GM12878 (cell line): ENCODE measurements around the gene DDRGK1. TPM values are rescaled to one million over a fixed set of nuclear protein-coding genes. Genes with fewer than 3 reads are reported as not detected.

Experiments
- CHD1 ChIP-seq: IDR thresholded peaks from 2 replicates; pipeline ENCODE4 v1.6.1; 2012; ENCODE audit warnings: low read depth, low read length, improper control_type of control experiment
- CREM ChIP-seq: IDR thresholded peaks from 2 replicates; pipeline ENCODE4 v1.6.1; 2014; ENCODE audit warnings: antibody characterized with exemption, low read depth
- E2F4 ChIP-seq: IDR thresholded peaks from 2 replicates; pipeline ENCODE4 v1.6.1; 2012; ENCODE audit warnings: low read depth, low read length, improper control_type of control experiment
- E2F8 ChIP-seq: fragments of 450-650 bp; IDR thresholded peaks from 2 replicates; pipeline ENCODE4 v1.6.1; 2018; ENCODE audit warnings: mild to moderate bottlenecking, low read depth, moderate library complexity; ENCODE audit not compliant: partially characterized antibody
- IRF5 ChIP-seq: fragments of 450-650 bp; IDR thresholded peaks from 2 replicates; pipeline ENCODE4 v1.6.1; 2017; ENCODE audit warnings: borderline replicate concordance
- MTA2 ChIP-seq: fragments of 450-650 bp; IDR thresholded peaks from 2 replicates; pipeline ENCODE4 v1.6.1; 2016; ENCODE audit warnings: low read depth, mild to moderate bottlenecking, moderate library complexity
- SKIL ChIP-seq: fragments of 450-650 bp; IDR thresholded peaks from 2 replicates; pipeline ENCODE4 v1.6.1; 2017; ENCODE audit warnings: mild to moderate bottlenecking, low read depth, inconsistent platforms; ENCODE audit not compliant: poor library complexity, severe bottlenecking
- SUPT20H ChIP-seq: IDR thresholded peaks from 2 replicates; pipeline ENCODE4 v1.6.1; 2011; ENCODE audit warnings: low read depth, mild to moderate bottlenecking, low read length, moderate library complexity, borderline replicate concordance; ENCODE audit not compliant: control insufficient read depth
- TAF1 ChIP-seq: IDR thresholded peaks from 2 replicates; pipeline ENCODE4 v1.6.1; 2011; ENCODE audit warnings: mild to moderate bottlenecking, low read depth, low read length, borderline replicate concordance
- TBL1XR1 ChIP-seq: IDR thresholded peaks from 2 replicates; pipeline ENCODE4 v1.6.1; 2012; ENCODE audit warnings: low read depth, low read length, improper control_type of control experiment
- polyA plus RNA-seq, 11 experiments: library from polyadenylated mRNA; depleted of rRNA in 4 of 11; unstranded in 6 of 11; stranded (reverse) in 5 of 11; fragments of >200 nt; fragmentation: Nextera tagmentation in 4 of 11; fragmentation: Illumina TruSeq in 1 of 11; extraction: Ambion mirVana in 4 of 11; extraction: Trizol in 1 of 11; gene quantifications; 1 replicate in 1 of 11; 2 replicates in 10 of 11; pipeline versions ENCODE4 v1.2.1 to v1.2.3, GENCODE V29; 2011 to 2016; ENCODE audit warnings: inconsistent platforms in 2 of 11, missing spikeins in 2 of 11, low read depth in 1 of 11
- total RNA-seq, 4 experiments: library from RNA; depleted of rRNA in 3 of 4; stranded (reverse); fragments of >200 nt in 3 of 4; fragmentation: Illumina TruSeq in 1 of 4; extraction: Trizol in 1 of 4; gene quantifications; 2 replicates each; pipeline versions ENCODE4 v1.2.1 to v1.2.3, GENCODE V29; 2013 to 2021

DDRGK1 gene
- total and polyA plus RNA-seq, 10 of the 15 experiments (the other 5 are each of a cell fraction or from before 2014, with no cell fraction given), result 4.0 to 55.2 (median 39.7) TPM

- TF ChIP-seq SUPT20H, result no peak
- TF ChIP-seq TAF1, result no peak
- TF ChIP-seq E2F8, result no peak
- no peak for TF ChIP-seq IRF5
- no peak for TF ChIP-seq TBL1XR1
- TF ChIP-seq MTA2, result no peak
- no peak for TF ChIP-seq CREM
- TF ChIP-seq E2F4, result no peak
- no peak for TF ChIP-seq SKIL
- no peak for TF ChIP-seq CHD1
- TF ChIP-seq, all 136 proteins: peak for 0
These were observed 62.7 kb downstream of the DDRGK1 start (continued) for GRCh38 chr20:3141757-3142156.

Other genes with a start within 250 kb of the DDRGK1 start
Only the 7 nearest of the 10 such genes appear.
- not detected in 2 replicates for gene OXT, start 133.1 kb downstream of the DDRGK1 start, total RNA-seq (2014; rRNA removed)
- not detected in 2 replicates for gene OXT, start 133.1 kb downstream of the DDRGK1 start, total RNA-seq (2014; rRNA removed; fragmentation: Illumina TruSeq; extraction: Trizol)
- gene OXT, start 133.1 kb downstream of the DDRGK1 start, total RNA-seq (2021), result not detected in 2 replicates
- gene OXT, start 133.1 kb downstream of the DDRGK1 start, polyA plus RNA-seq (2011; rRNA removed), result not detected in 2 replicates
- not detected in 2 replicates for gene OXT, start 133.1 kb downstream of the DDRGK1 start, polyA plus RNA-seq (2014; fragmentation: Illumina TruSeq; extraction: Trizol)
- not detected for gene OXT, start 133.1 kb downstream of the DDRGK1 start, polyA plus RNA-seq (2014; fragmentation: Nextera tagmentation; extraction: Ambion mirVana)
- gene OXT, start 133.1 kb downstream of the DDRGK1 start, polyA plus RNA-seq (2014; rRNA removed), result not detected in 2 replicates
- gene OXT, start 133.1 kb downstream of the DDRGK1 start, polyA plus RNA-seq (2016; fragmentation: Nextera tagmentation; extraction: Ambion mirVana), result not detected
- not detected in 2 replicates for gene AVP, start 120.0 kb downstream of the DDRGK1 start, total RNA-seq (2014; rRNA removed)
- not detected in 2 replicates for gene AVP, start 120.0 kb downstream of the DDRGK1 start, total RNA-seq (2014; rRNA removed; fragmentation: Illumina TruSeq; extraction: Trizol)
- not detected in 2 replicates for gene AVP, start 120.0 kb downstream of the DDRGK1 start, total RNA-seq (2021)
- gene AVP, start 120.0 kb downstream of the DDRGK1 start, polyA plus RNA-seq (2011; rRNA removed), result not detected in 2 replicates
- not detected in 2 replicates for gene AVP, start 120.0 kb downstream of the DDRGK1 start, polyA plus RNA-seq (2014; fragmentation: Illumina TruSeq; extraction: Trizol)
- not detected for gene AVP, start 120.0 kb downstream of the DDRGK1 start, polyA plus RNA-seq (2014; fragmentation: Nextera tagmentation; extraction: Ambion mirVana)
- gene AVP, start 120.0 kb downstream of the DDRGK1 start, polyA plus RNA-seq (2014; rRNA removed), result not detected in 2 replicates
- not detected for gene AVP, start 120.0 kb downstream of the DDRGK1 start, polyA plus RNA-seq (2016; fragmentation: Nextera tagmentation; extraction: Ambion mirVana)
- gene FASTKD5, start 44.8 kb downstream of the DDRGK1 start, total RNA-seq (2014; rRNA removed), result 29.8 and 30.4 TPM in 2 replicates
- gene FASTKD5, start 44.8 kb downstream of the DDRGK1 start, total RNA-seq (2014; rRNA removed; fragmentation: Illumina TruSeq; extraction: Trizol), result 27.0 and 30.0 TPM in 2 replicates
- 23.7 and 25.5 TPM in 2 replicates for gene FASTKD5, start 44.8 kb downstream of the DDRGK1 start, total RNA-seq (2021)
- gene FASTKD5, start 44.8 kb downstream of the DDRGK1 start, polyA plus RNA-seq (2011; rRNA removed), result 33.7 and 34.7 TPM in 2 replicates
- 30.0 and 31.4 TPM in 2 replicates for gene FASTKD5, start 44.8 kb downstream of the DDRGK1 start, polyA plus RNA-seq (2014; fragmentation: Illumina TruSeq; extraction: Trizol)
- gene FASTKD5, start 44.8 kb downstream of the DDRGK1 start, polyA plus RNA-seq (2014; fragmentation: Nextera tagmentation; extraction: Ambion mirVana), result 10 to 100 TPM; 23.3 to 38.5 TPM
- gene FASTKD5, start 44.8 kb downstream of the DDRGK1 start, polyA plus RNA-seq (2014; rRNA removed), result 24.0 and 28.0 TPM in 2 replicates
- gene FASTKD5, start 44.8 kb downstream of the DDRGK1 start, polyA plus RNA-seq (2016; fragmentation: Nextera tagmentation; extraction: Ambion mirVana), result 10 to 100 TPM; 39.0 to 41.0 TPM
- gene UBOX5, start 44.8 kb downstream of the DDRGK1 start, total RNA-seq (2014; rRNA removed), result 3.9 and 4.0 TPM in 2 replicates
- gene UBOX5, start 44.8 kb downstream of the DDRGK1 start, total RNA-seq (2014; rRNA removed; fragmentation: Illumina TruSeq; extraction: Trizol), result 1.9 and 2.0 TPM in 2 replicates
- gene UBOX5, start 44.8 kb downstream of the DDRGK1 start, total RNA-seq (2021), result 4.4 and 5.5 TPM in 2 replicates
- 1.5 and 1.7 TPM in 2 replicates for gene UBOX5, start 44.8 kb downstream of the DDRGK1 start, polyA plus RNA-seq (2011; rRNA removed)
- gene UBOX5, start 44.8 kb downstream of the DDRGK1 start, polyA plus RNA-seq (2014; fragmentation: Illumina TruSeq; extraction: Trizol), result 1.8 and 2.7 TPM in 2 replicates
- under 1 TPM; 0.37 to 0.47 TPM for gene UBOX5, start 44.8 kb downstream of the DDRGK1 start, polyA plus RNA-seq (2014; fragmentation: Nextera tagmentation; extraction: Ambion mirVana)
- gene UBOX5, start 44.8 kb downstream of the DDRGK1 start, polyA plus RNA-seq (2014; rRNA removed), result 2.6 and 2.8 TPM in 2 replicates
- gene UBOX5, start 44.8 kb downstream of the DDRGK1 start, polyA plus RNA-seq (2016; fragmentation: Nextera tagmentation; extraction: Ambion mirVana), result 1 to 10 TPM; 4.2 to 4.8 TPM
- gene LZTS3, start 31.1 kb downstream of the DDRGK1 start, total RNA-seq (2014; rRNA removed), result 0.33 and 0.56 TPM in 2 replicates
- gene LZTS3, start 31.1 kb downstream of the DDRGK1 start, total RNA-seq (2014; rRNA removed; fragmentation: Illumina TruSeq; extraction: Trizol), result 0.18 TPM in 2 replicates
- 0.44 and 0.48 TPM in 2 replicates for gene LZTS3, start 31.1 kb downstream of the DDRGK1 start, total RNA-seq (2021)
- gene LZTS3, start 31.1 kb downstream of the DDRGK1 start, polyA plus RNA-seq (2011; rRNA removed), result 0.37 and 0.64 TPM in 2 replicates
- gene LZTS3, start 31.1 kb downstream of the DDRGK1 start, polyA plus RNA-seq (2014; fragmentation: Illumina TruSeq; extraction: Trizol), result 0.08 and 0.26 TPM in 2 replicates
- under 1 TPM; 0.03 to 0.04 TPM for gene LZTS3, start 31.1 kb downstream of the DDRGK1 start, polyA plus RNA-seq (2014; fragmentation: Nextera tagmentation; extraction: Ambion mirVana)
- gene LZTS3, start 31.1 kb downstream of the DDRGK1 start, polyA plus RNA-seq (2014; rRNA removed), result 0.48 and 0.90 TPM in 2 replicates
- under 1 TPM; 0.08 to 0.11 TPM for gene LZTS3, start 31.1 kb downstream of the DDRGK1 start, polyA plus RNA-seq (2016; fragmentation: Nextera tagmentation; extraction: Ambion mirVana)
- 79.8 and 91.8 TPM in 2 replicates for gene ITPA, start 4.8 kb upstream of the DDRGK1 start, total RNA-seq (2014; rRNA removed)
- gene ITPA, start 4.8 kb upstream of the DDRGK1 start, total RNA-seq (2014; rRNA removed; fragmentation: Illumina TruSeq; extraction: Trizol), result 46.5 and 48.4 TPM in 2 replicates
- gene ITPA, start 4.8 kb upstream of the DDRGK1 start, total RNA-seq (2021), result 78.7 and 86.1 TPM in 2 replicates
- 29.1 and 38.5 TPM in 2 replicates for gene ITPA, start 4.8 kb upstream of the DDRGK1 start, polyA plus RNA-seq (2011; rRNA removed)
- 30.8 and 44.4 TPM in 2 replicates for gene ITPA, start 4.8 kb upstream of the DDRGK1 start, polyA plus RNA-seq (2014; fragmentation: Illumina TruSeq; extraction: Trizol)
- 10 to 100 TPM in 1 of 2 experiments, 1 to 10 TPM in 1; 5.5 to 30.2 TPM for gene ITPA, start 4.8 kb upstream of the DDRGK1 start, polyA plus RNA-seq (2014; fragmentation: Nextera tagmentation; extraction: Ambion mirVana)
- gene ITPA, start 4.8 kb upstream of the DDRGK1 start, polyA plus RNA-seq (2014; rRNA removed), result 91.2 and 103 TPM in 2 replicates
- 100 to 1,000 TPM; 112 to 124 TPM for gene ITPA, start 4.8 kb upstream of the DDRGK1 start, polyA plus RNA-seq (2016; fragmentation: Nextera tagmentation; extraction: Ambion mirVana)
- gene SLC4A11, start 34.5 kb upstream of the DDRGK1 start, total RNA-seq (2014; rRNA removed), result 0.76 and 1.6 TPM in 2 replicates
- gene SLC4A11, start 34.5 kb upstream of the DDRGK1 start, total RNA-seq (2014; rRNA removed; fragmentation: Illumina TruSeq; extraction: Trizol), result 0.28 and 0.40 TPM in 2 replicates
- gene SLC4A11, start 34.5 kb upstream of the DDRGK1 start, total RNA-seq (2021), result 1.9 and 2.3 TPM in 2 replicates
- 0.07 TPM in 1 of 2 replicates, not detected in the other for gene SLC4A11, start 34.5 kb upstream of the DDRGK1 start, polyA plus RNA-seq (2011; rRNA removed)
- gene SLC4A11, start 34.5 kb upstream of the DDRGK1 start, polyA plus RNA-seq (2014; fragmentation: Illumina TruSeq; extraction: Trizol), result 0.10 and 0.78 TPM in 2 replicates
- under 1 TPM; 0.15 to 0.18 TPM for gene SLC4A11, start 34.5 kb upstream of the DDRGK1 start, polyA plus RNA-seq (2014; fragmentation: Nextera tagmentation; extraction: Ambion mirVana)
- 1.5 and 2.0 TPM in 2 replicates for gene SLC4A11, start 34.5 kb upstream of the DDRGK1 start, polyA plus RNA-seq (2014; rRNA removed)
- 1 to 10 TPM; 1.5 to 1.9 TPM for gene SLC4A11, start 34.5 kb upstream of the DDRGK1 start, polyA plus RNA-seq (2016; fragmentation: Nextera tagmentation; extraction: Ambion mirVana)